OCI-LY7 (cell line): ENCODE data around the gene DHRS12. TPM values are rescaled to one million over a fixed set of nuclear protein-coding genes. Genes with fewer than 3 reads are reported as not detected.

Experiments
- BruUV-seq: library from RNA; stranded (reverse); fragments of 400-500 nt; replicated peaks from 2 replicates; lab custom pipeline; 2021; lab: Mats Ljungman, UMichigan
- CTCF ChIA-PET: fragments of 300-600 bp; sonication (Branson Sonifier 250); formaldehyde crosslinking; loops from one replicate; lab custom pipeline; 2022; ENCODE audit warnings: antibody characterized with exemption; ENCODE audit not compliant: unreplicated experiment; lab: Charles Lee
- POLR2A ChIA-PET: fragments of 300-600 bp; sonication (Branson Sonifier 250); formaldehyde crosslinking; loops from one replicate; lab custom pipeline; 2022; ENCODE audit warnings: antibody characterized with exemption; lab: Charles Lee
- DNase-seq: peaks from one replicate; pipeline ENCODE4 v3.0.0-alpha.2; 2015; ENCODE audit warnings: low spot score
- H2AFZ ChIP-seq: fragments of 200-600 bp; sonication (generic), shearing (Covaris generic); 2 replicates; pipeline ENCODE4 v1.6.1; 2014; ENCODE audit warnings: mild to moderate bottlenecking, antibody characterized with exemption, low read length, moderate library complexity
- H3K27ac ChIP-seq: fragments of 200-600 bp; sonication (generic); 2 replicates; pipeline ENCODE4 v1.5.1; 2014; ENCODE audit warnings: mixed run types, low read depth, mild to moderate bottlenecking, moderate library complexity, low read length, inconsistent platforms; ENCODE audit not compliant: poor library complexity, severe bottlenecking
- H3K36me3 ChIP-seq: fragments of 200-600 bp; sonication (generic); 2 replicates; pipeline ENCODE4 v1.6.1; 2014; ENCODE audit warnings: mild to moderate bottlenecking, antibody characterized with exemption, low read length, moderate library complexity, mixed read lengths; ENCODE audit not compliant: insufficient read depth
- H3K4me1 ChIP-seq: fragments of 200-600 bp; sonication (generic); 2 replicates; pipeline ENCODE4 v1.5.1; 2014; ENCODE audit warnings: mild to moderate bottlenecking, low read length; ENCODE audit not compliant: insufficient read depth, poor library complexity, severe bottlenecking
- H3K4me2 ChIP-seq: fragments of 200-600 bp; sonication (generic); 2 replicates; pipeline ENCODE4 v1.6.1; 2014; ENCODE audit warnings: mild to moderate bottlenecking, low read length
- H3K4me3 ChIP-seq: fragments of 200-600 bp; sonication (generic); 2 replicates; pipeline ENCODE4 v1.5.1; 2014; ENCODE audit warnings: mild to moderate bottlenecking, low read depth, low read length; ENCODE audit not compliant: poor library complexity, severe bottlenecking
- H3K79me2 ChIP-seq: fragments of 200-600 bp; sonication (generic); 2 replicates; pipeline ENCODE4 v1.6.1; 2016; ENCODE audit warnings: low read depth, mild to moderate bottlenecking, low read length, moderate library complexity, mixed read lengths; ENCODE audit not compliant: insufficient read depth
- H3K9me2 ChIP-seq: fragments of 200-600 bp; sonication (generic); 2 replicates; pipeline ENCODE4 v1.6.1; 2016; ENCODE audit warnings: mild to moderate bottlenecking, low read length, mixed read lengths; ENCODE audit not compliant: insufficient read depth
- H3K9me3 ChIP-seq: fragments of 200-600 bp; sonication (generic); 2 replicates; pipeline ENCODE4 v1.6.1; 2014; ENCODE audit warnings: mild to moderate bottlenecking, mixed run types, low read length, mixed read lengths
- H4K20me1 ChIP-seq: fragments of 200-600 bp; sonication (generic); 2 replicates; pipeline ENCODE4 v1.6.1; 2014; ENCODE audit warnings: mild to moderate bottlenecking, antibody characterized with exemption, low read length, moderate library complexity, mixed read lengths; ENCODE audit not compliant: insufficient read depth
- EZH2phosphoT487 ChIP-seq: fragments of 200-600 bp; sonication (generic); IDR thresholded peaks from 2 replicates; pipeline ENCODE4 v1.6.1; 2018; ENCODE audit warnings: low read depth, borderline replicate concordance, mild to moderate bottlenecking, mixed run types, antibody characterized with exemption, low read length, moderate library complexity, mixed read lengths
- intact Hi-C: fragments of 100-400 bp; cut with micrococcal nuclease; formaldehyde crosslinking; loops from one replicate; pipeline ENCODE4 v1.10.0; 2022; ENCODE audit not compliant: unreplicated experiment
- total RNA-seq, 2 experiments: library from RNA; depleted of rRNA in 1 of 2; stranded (reverse); fragments of >200 nt in 1 of 2; shearing (Covaris generic) in 1 of 2; gene quantifications; 2 replicates each; pipeline ENCODE4 v1.2.3, GENCODE V29; 2014 to 2022
- TF ChIP-seq, protein P1 (sequence below): fragments of 200-600 bp; sonication (generic); conservative IDR thresholded peaks from 2 replicates; pipeline ENCODE4 v1.5.1; 2014; ENCODE audit warnings: mild to moderate bottlenecking, antibody characterized with exemption, low read length, moderate library complexity, mixed read lengths

The DHRS12 gene
- total RNA-seq, 2 experiments from 2014 or later = 3.5 to 11.9 TPM

DNA sequence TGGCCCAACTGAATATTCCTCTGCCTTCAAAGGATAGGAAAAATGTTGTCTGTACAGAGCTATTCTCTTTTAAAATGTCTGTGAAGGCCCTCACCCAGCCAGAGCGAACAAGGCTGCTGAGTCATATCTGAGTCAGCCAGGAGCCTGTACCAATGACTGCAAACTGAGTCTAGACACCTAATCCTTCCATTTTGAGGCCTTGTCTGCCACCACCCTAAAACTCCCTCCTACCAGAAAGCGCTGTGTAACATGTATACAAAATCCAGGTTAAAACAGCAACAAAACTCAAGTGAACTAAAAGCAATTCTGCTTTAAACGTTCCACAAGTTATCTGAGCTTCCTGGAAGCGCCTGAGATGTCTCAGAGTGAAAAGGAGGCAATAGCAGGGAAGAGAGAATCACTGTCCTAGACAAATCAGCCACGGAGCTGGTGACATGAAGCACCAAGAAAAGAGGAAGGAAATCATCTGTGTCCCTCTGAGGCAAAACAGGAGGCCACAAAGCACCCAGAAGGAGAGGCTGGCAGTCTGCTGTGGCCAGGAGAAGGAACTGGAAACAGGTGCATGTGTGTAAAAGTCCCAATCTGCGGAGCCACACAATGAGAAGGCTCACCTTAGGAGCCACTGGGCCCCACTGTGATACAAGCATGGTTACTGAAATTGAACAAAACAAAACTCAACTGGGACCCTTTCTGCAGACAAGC is 10.2 kb downstream of the DHRS12 start:
- Histone ChIP-seq H4K20me1 (no peaks in the 10 kb centered on the region), H3K9me2 (no peaks in the 10 kb centered on the region), H3K4me2 (peak overlapping the region; percentile 75), H2AFZ (peak overlapping the region; percentile 64; the same call in 1 of the 2 replicates), H3K27ac (peak overlapping the region; percentile 79), H3K79me2 (no peaks in the 10 kb centered on the region), H3K36me3 (no peaks in the 10 kb centered on the region), H3K4me1 (peaks cover 59% of the 10 kb centered on the region), H3K4me3 (peak overlapping the region; percentile 40), H3K9me3 (no peaks in the 10 kb centered on the region)
- intact Hi-C loops = loop anchor here (2.0 to 5.0 kb wide), 2 partner anchors 86 to 341 kb away; partner anchors contain the start of gene INTS6
- no TSS peak for BruUV-seq
- TF ChIP-seq, protein P1, sequence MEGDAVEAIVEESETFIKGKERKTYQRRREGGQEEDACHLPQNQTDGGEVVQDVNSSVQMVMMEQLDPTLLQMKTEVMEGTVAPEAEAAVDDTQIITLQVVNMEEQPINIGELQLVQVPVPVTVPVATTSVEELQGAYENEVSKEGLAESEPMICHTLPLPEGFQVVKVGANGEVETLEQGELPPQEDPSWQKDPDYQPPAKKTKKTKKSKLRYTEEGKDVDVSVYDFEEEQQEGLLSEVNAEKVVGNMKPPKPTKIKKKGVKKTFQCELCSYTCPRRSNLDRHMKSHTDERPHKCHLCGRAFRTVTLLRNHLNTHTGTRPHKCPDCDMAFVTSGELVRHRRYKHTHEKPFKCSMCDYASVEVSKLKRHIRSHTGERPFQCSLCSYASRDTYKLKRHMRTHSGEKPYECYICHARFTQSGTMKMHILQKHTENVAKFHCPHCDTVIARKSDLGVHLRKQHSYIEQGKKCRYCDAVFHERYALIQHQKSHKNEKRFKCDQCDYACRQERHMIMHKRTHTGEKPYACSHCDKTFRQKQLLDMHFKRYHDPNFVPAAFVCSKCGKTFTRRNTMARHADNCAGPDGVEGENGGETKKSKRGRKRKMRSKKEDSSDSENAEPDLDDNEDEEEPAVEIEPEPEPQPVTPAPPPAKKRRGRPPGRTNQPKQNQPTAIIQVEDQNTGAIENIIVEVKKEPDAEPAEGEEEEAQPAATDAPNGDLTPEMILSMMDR = no peak
- no peak for TF ChIP-seq EZH2phosphoT487
- peak; percentile 84 for DNase-seq
- POLR2A ChIA-PET = interaction anchor here (0.5 to 1.8 kb wide), 8 partner anchors 9 to 360 kb away, joined by 3 to 8 read pairs (median 3); partner anchors contain the start of gene INTS6
- CTCF ChIA-PET = interaction anchor here (0.6 to 1.1 kb wide), 3 partner anchors 11 to 170 kb away, joined by 3 read pairs; no protein-coding TSS in a partner anchor

DNA sequence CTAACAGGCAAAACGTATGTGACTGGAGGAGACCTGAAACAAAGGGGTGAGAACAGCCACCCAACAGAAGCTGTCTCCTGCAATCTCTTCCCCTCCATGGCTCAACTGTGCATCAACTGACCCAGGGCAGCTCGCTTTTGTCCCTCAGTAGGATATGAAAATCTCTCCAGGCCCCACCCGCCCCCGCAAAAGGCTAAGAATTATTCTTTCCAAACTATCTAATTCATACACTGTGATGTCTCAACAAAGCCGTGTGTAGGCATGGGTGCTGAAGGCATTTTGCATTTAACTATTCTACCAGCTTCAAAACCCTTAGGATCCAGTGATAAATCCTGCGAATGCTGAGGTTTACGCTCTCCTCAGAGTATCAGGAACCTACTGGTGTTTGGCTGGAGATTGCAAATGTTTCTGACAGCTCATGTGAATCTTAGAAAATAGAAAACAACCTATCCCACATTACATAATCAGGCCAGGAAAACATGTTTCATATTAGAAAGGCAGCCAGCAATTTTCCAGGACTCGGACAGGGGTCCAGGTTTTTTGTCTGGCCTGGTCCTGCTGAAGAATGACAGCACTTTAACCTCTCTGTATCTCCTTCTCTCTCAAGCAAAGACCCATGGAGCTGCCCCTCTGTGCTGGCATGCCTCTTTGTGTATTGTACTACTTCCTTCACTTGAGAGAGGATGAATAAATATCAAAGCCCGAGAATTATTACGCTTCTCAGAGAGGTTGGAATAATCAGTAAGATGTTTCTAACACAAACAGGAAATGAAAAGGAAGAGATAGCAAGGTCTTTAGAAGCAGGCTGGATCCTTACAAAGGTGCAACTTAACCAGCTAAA is 17.3 kb downstream of the DHRS12 start:
- Histone ChIP-seq H4K20me1 (no peaks in the 10 kb centered on the region), H3K4me2 (no peak overlapping the region), H3K9me3 (no peaks in the 10 kb centered on the region), H3K4me3 (no peak overlapping the region), H3K9me2 (no peaks in the 10 kb centered on the region), H3K79me2 (no peaks in the 10 kb centered on the region), H3K36me3 (no peaks in the 10 kb centered on the region), H3K27ac (no peak overlapping the region), H3K4me1 (peaks cover 4% of the 10 kb centered on the region), H2AFZ (no peak overlapping the region)
- TF ChIP-seq EZH2phosphoT487 = no peak
- TF ChIP-seq, protein P1 = no peak
- ChIA-PET CTCF (no interaction called here), POLR2A (no interaction called here)
- no TSS peak for BruUV-seq
- intact Hi-C loops = no loop called here
- no peak for DNase-seq
